HG03060 (cell line): Measurements from ENCODE around the gene ADAMTS2.

ENCODE experiments used
- ATAC-seq: cut with Tn5 transposase; IDR thresholded peaks from one replicate; pipeline ENCODE4 v1.9.1; 2021; ENCODE audit warnings: low read depth, moderate number of reproducible peaks; ENCODE audit not compliant: unreplicated experiment

Gene ADAMTS2

GRCh38 chr5:179345183-179345432 is 153 bp downstream of the ADAMTS2 start:
- ATAC-seq, result no peak

DNA sequence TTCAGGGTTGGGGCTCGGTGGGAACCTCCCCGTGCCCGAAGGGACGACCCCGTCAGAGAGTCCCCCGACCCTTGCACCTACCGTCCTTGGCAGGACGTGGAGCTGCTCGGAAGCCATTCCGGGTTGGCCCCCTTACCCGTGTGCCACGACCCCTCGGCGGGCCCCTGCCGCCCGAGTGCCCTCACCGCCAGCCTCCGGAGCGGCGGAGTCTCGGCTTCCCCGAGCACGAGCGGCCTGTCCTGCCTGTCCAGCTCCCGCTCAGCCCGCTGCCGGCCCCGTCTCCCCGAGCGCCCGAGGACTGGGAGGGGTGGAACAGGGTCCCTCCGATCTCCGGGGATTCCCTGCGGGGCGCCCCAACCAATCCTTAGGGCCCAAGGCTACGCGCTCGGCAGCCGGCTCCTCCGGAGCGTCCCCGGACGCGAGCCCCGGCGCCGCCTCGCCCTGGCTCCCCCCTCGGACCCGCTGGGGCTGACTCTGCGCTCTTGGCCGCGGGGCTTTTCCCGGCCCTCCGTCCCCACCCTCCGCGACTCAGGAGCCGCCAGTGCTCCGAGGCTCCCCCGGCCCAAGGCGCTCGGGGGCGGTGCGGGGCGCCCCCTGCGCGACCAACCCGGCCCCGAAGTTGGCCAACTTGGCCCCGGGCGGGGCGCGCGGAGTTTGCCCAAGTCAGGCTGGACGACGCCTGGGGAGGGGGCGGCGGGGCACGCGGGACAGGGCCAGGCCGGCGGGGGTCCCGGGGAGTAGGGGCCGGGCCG is 654 bp downstream of the ADAMTS2 start:
- no peak for ATAC-seq

- no peak for ATAC-seq
These were observed 1.4 kb downstream of the ADAMTS2 start for GRCh38 chr5:179343719-179344430.

DNA sequence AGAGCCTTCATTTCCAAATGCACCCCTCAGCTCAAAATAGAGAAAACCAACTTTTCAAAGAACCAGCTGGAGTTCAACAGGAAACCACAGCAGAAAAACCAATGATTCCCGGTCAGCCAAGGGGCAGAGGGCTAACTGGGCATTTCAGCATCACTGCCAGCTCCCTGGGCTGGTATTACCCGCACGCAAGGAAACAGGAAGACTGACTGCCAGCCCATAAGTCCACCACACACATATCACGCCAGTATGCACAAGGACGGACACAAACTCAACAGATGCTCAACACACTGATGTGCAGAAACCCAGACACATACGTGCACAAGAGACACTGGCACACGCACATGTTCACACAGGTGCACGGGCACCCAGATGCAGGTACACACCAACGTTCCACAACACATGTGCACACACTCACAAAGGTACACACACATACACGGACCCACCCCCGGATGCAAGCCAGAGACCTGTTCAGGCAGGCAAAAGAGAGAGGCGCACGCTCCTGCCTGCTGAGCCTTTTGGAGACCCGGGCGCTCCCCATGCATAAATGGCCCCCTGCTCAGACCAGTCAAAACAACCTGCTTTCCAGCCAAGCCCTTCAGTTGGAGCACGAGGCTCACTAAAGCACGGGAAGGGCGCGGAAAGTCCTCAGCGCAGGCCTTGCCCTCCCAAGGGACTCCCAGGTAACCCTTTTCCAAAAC is 2.1 kb downstream of the ADAMTS2 start:
- no peak for ATAC-seq

GRCh38 chr5:179342577-179342976 is 2.7 kb downstream of the ADAMTS2 start:
- ATAC-seq, result no peak

DNA sequence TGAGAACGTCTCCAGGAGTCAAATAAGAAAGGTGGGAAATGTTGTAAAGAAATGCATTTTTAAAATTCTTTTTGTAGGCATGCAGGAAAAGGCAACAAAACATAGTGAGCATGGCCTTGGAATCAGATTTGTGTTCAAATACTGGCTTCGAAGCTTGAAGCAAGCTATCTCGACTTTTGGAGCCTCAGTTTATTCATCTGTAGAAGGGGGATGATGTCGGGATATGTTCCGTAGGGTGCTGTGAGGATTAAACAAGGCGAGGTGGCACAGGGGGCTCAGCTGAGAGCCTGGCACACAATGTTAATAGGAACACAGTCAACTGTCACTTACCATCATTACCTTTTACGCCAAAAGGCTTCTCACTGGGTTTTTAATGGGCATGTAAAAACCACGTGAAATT is 4.8 kb downstream of the ADAMTS2 start:
- ATAC-seq, result no peak

DNA sequence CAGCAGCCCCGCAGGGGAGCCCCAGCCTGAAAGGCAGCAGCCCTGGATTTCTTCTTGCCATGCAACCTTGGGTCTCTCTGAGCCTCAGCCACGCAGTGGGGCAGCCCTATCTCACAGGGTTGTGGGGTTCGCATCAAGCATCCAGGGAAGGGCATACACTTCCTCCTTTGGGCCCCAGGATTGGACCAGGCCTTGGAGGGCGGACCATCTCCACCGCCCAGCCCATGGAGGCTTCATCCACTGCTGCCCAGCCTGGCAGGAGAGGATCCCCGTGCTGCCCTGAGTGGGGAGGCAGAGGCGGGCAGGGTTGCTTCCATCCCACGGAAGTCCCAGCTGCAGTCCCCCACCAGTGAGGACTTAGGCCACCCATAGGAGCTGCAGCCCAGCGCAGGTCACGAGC is 5.3 kb downstream of the ADAMTS2 start:
- ATAC-seq, result no peak

DNA sequence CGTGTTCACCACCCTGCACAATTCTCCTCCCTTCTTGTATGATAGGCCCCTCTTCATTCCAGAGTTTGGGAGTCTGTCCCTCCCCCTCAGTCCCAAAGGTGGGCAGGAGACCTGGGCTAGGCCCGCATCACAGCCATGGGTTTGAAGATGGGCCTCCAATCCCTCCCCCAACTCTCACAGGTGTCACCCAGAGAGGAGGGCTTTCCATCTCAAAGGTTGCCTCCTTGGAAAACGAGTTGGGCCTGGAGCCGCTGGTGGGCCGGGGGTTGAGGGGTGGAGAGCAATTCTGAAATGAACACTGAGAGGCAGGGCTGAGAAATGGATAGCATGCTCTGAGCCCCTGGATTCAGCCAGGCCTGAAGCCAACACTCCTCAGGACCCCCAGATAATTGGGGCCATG is 6.2 kb downstream of the ADAMTS2 start:
- ATAC-seq, result no peak

DNA sequence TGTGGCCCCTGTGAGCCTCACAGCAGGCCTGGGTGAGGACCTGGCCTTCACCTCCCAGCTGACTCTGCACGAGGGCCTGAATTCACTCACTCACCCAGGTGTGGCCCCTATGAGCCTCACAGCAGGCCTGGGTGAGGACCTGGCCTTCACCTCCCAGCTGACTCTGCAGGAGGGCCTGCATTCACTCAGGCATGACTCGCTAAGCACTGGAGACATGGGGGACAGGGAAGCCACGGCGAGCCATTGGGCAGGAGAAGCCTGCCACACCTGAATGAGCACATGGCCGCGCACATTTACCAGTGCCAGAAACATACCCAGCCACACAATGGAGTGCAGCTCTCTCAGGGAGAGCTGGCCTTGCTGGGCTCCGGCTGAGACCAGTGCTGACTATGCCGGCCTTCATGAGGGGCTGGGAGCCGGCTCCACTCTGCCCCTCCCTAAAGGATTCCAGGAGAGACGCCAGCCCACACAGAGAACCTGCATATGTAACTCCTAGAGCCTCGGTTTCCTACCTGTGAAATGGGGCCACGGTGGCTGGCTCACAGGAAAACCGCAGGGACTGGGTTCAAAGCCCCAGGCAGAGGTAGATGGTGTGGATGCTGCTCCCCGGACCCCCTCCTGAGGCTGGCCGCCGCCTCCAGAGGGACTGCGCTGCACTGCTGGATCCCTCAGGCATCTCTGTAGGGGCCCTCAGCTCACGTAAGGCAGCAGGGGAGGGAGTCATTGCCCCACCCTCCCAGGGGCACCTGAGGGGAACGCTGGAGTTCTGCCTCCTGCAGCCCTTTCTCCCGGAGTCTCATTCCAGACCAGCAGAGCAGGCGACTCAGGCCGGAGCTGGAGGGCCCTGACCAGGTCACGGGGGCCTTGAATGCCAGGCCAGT is 7.2 kb downstream of the ADAMTS2 start:
- ATAC-seq, result no peak

DNA sequence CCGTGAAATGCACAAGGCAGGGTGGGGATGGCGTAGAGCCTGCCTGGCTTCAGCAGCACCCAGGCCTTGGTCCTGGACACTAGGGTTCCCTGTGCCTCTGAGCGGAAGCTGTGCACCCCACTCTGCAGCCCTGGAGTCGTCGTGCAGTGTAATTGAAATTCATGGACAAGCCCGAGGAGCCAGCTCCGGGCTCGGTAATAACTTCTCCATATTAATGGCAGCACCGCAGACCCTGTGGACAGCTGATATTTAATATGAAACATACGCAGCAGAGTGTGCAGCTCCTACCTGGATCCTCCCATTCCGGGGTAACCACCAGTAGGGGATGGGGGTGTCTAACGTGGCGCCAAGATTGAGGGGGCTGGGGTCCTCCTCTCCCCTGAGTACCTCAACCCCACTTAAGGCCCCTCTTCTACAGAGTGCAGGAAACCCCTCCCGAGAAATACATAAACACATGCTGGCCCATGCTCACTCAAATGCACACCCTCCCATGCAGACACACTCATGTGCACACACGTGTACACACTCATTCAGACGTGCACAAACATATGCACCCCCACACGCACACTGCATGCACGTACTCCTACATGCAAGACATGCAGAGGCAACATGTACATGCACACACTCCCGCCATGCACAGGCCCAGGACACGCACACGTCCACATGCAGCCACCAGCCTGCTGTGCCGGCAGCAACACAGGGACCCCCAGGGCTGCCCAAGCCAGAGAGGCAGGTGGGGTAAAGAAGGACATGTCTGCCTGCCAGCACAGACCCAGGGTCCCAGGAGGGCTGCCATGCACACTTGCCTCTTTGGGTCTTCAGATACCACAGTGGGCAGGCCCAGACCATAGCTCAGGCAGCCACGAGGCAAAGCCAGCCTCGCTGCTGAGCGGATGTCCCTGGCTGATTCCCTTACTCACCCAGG is 8.1 kb downstream of the ADAMTS2 start:
- ATAC-seq, result no peak

GRCh38 chr5:179336126-179336870 is 9.0 kb downstream of the ADAMTS2 start:
- ATAC-seq, result no peak

DNA sequence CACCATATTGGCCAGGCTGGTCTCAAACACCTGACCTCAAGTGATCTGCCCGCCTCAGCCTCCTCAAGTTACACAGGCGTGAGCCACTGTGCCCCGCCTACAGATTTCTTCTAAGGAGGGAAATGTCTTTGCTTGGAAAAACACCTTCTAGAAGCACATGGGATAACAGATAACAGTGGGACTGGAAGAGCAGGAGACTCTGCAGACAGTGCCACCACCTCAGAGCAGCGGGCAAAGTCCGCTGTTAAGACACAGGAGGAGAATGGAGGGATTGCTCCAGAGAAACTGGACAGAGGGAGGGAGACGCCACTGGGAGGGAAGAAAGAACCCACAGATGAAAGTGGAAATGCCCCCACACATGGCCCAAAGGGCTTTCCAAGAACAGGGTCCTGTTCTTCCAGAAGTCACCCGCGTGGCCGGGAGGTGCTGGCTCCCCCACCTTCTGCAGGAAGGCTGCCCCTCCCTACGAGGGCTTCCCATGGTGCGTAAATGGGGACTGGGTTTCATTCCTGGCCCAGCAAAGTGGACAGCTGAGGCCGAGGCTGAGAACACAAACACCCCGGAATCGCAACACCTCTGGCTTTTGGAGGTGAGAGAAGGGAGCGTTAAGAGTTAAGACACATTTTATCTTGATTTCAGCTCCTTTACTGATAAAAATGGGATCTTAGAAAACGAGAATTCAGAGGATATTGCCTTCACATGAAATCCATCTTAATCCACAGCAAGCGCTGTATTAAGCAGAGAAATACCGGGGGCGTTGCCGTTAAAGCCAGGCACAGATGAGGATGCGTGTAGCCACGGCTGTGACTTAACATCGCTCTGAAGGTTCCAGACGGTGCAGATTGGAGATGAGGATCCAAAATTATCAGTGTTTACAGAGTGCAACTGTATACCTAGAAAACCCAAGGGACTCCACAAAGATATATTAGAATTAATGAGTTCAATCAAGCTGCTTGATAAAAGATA is 11.2 kb downstream of the ADAMTS2 start:
- no peak for ATAC-seq

DNA sequence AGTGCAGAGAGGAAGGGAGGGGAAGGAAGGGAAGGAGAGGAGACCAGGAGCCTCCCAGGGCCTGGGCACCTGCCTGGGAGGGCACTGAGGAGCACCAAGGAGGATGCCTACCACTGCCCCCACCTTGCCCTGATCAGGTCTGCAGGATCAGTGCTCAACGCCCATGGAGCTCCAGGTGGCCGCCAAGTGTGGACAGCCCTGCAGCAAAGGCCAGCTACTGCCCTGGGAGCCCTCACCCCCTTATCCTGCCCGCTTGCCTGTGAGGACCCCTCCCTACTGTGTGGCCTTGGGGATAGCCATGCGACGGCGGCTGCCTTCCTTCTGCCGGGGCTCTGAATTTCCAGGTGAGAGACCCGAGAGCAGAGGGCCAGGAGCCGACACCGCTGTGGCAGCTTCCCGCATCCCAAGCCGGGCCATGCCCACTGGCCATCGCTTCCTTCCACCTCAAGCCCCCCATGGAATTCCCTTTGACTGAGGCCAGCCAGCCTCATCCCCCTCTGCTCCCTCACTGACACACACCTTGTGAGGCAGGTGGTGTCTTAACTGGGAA is 12.4 kb downstream of the ADAMTS2 start:
- ATAC-seq, result no peak

- no peak for ATAC-seq
These were observed 13.5 kb downstream of the ADAMTS2 start for GRCh38 chr5:179331591-179332375.

DNA sequence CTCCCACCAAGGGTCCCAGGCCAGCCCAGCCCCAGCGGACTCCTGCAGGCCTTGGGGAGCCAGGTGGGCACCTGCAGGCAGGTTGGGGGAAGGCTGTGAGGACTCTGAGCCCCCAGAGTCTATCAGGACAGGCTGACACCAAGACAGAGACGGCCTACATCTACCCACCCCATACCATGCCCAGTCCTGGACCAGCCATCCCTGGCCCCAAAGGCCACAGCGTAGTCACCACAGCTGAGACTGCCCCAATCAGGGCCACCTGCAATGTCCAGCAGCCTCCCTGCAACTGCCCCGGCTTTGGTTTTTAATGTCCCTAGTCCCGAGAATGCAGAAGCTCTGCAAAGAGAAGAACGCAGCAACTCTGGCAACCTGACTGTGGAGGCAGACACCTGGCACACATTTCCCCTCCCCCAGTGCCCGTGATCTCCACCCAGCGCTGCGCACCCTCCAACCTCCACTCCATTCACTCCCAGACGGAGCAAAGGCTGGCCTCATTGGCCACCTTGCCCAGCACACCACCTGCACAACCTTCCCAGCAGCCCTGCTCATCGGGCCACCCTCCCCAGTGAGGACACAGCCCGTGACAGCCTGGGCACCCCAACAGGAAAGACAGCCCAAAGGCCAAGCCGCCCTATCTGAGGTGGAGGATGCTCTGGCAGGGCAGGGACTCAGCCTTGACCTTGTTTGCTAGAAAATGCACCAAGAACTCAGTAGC is 14.9 kb downstream of the ADAMTS2 start:
- ATAC-seq, result no peak

DNA sequence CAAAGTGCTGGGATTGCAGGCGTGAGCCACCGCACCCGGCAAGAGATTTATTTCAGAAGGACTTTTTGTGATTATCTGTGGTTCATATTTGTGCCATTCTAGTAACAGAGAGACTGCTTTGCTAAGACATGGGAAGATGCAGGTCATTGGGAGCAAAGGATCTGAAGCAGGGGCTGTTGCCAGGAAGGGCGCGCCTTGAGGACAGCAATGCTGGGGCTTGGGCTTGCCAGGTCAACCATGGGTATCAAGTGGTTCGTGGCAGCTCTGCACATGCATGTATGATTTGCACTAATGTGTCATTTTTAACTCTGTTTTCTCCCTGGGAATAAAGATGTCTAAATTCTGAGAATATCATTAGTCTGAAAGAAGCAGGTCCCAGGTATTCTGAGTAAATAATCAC is 17.0 kb downstream of the ADAMTS2 start:
- ATAC-seq, result no peak
